ENCODE results near the gene RPS15. TPM values are rescaled to one million over a fixed set of nuclear protein-coding genes. Genes with fewer than 3 reads are reported as not detected.

RPS15 gene
- 1,387 and 1,455 TPM in 2 replicates for total RNA-seq

GRCh38 chr19:1438035-1438932 is at the start of gene RPS15:
Gene RPS15 (plus strand): TSS chr19:1438396. CDS start chr19:1438426, 30 bp downstream.
- Mint-ChIP-seq H3K36me3 (ENCODE audit: low read depth) (peaks cover 42% of the 10 kb centered on the region), H3K27ac (peak within 1 kb of the TSS; percentile 99), H3K9me3 (no peaks in the 10 kb centered on the region), H3K4me3 (peak within 1 kb of the TSS; percentile 98), H3K27me3 (ENCODE audit: insufficient read depth) (no peaks in the 10 kb centered on the region), H3K4me1 (ENCODE audit: low read depth) (no peaks in the 10 kb centered on the region)
- DNase-seq (ENCODE audit: low spot score), result peak; percentile 95
- intact Hi-C loops (cut with micrococcal nuclease), result loop anchor here (1.0 to 2.0 kb wide), 4 partner anchors 31 to 989 kb away; partner anchors contain the start of genes C19orf25, DAZAP1, NDUFS7 and TIMM13

- no peak overlapping the region for H3K4me3 Mint-ChIP-seq
- H3K27ac Mint-ChIP-seq, result no peak overlapping the region
- DNase-seq (ENCODE audit: low spot score), result no peak
- H3K4me1 Mint-ChIP-seq (ENCODE audit: low read depth), result peaks cover 8% of the 10 kb centered on the region
- intact Hi-C loops (cut with micrococcal nuclease), result no loop called here
- H3K9me3 Mint-ChIP-seq, result no peaks in the 10 kb centered on the region
- H3K27me3 Mint-ChIP-seq (ENCODE audit: insufficient read depth), result peaks cover 1% of the 10 kb centered on the region
- H3K36me3 Mint-ChIP-seq (ENCODE audit: low read depth), result peaks cover 21% of the 10 kb centered on the region
Observed at GRCh38 chr19:1388637-1389026, 49.6 kb upstream of the RPS15 start.

- no peak for DNase-seq (ENCODE audit: low spot score)
- H3K36me3 Mint-ChIP-seq (ENCODE audit: low read depth), result peaks cover 21% of the 10 kb centered on the region
- H3K9me3 Mint-ChIP-seq, result no peaks in the 10 kb centered on the region
- no peak overlapping the region for H3K27ac Mint-ChIP-seq
- H3K4me3 Mint-ChIP-seq, result no peak overlapping the region
- peaks cover 7% of the 10 kb centered on the region for H3K4me1 Mint-ChIP-seq (ENCODE audit: low read depth)
- no peaks in the 10 kb centered on the region for H3K27me3 Mint-ChIP-seq (ENCODE audit: insufficient read depth)
- intact Hi-C loops (cut with micrococcal nuclease), result no loop called here
Observed at GRCh38 chr19:1389033-1389940, 48.9 kb upstream of the RPS15 start.

GRCh38 chr19:1390890-1391423 is 47.2 kb upstream of the RPS15 start:
- H3K4me1 Mint-ChIP-seq (ENCODE audit: low read depth), result no peaks in the 10 kb centered on the region
- H3K4me3 Mint-ChIP-seq, result no peak overlapping the region
- no peak for DNase-seq (ENCODE audit: low spot score)
- H3K27me3 Mint-ChIP-seq (ENCODE audit: insufficient read depth), result no peaks in the 10 kb centered on the region
- H3K36me3 Mint-ChIP-seq (ENCODE audit: low read depth), result peaks cover 19% of the 10 kb centered on the region
- no peak overlapping the region for H3K27ac Mint-ChIP-seq
- H3K9me3 Mint-ChIP-seq, result no peaks in the 10 kb centered on the region
- intact Hi-C loops (cut with micrococcal nuclease), result no loop called here

- H3K4me1 Mint-ChIP-seq (ENCODE audit: low read depth), result no peaks in the 10 kb centered on the region
- H3K4me3 Mint-ChIP-seq, result no peak overlapping the region
- DNase-seq (ENCODE audit: low spot score), result no peak
- intact Hi-C loops (cut with micrococcal nuclease), result no loop called here
- H3K36me3 Mint-ChIP-seq (ENCODE audit: low read depth), result peaks cover 19% of the 10 kb centered on the region
- H3K27ac Mint-ChIP-seq, result no peak overlapping the region
- no peaks in the 10 kb centered on the region for H3K27me3 Mint-ChIP-seq (ENCODE audit: insufficient read depth)
- no peaks in the 10 kb centered on the region for H3K9me3 Mint-ChIP-seq
Observed at GRCh38 chr19:1392407-1392806, 45.8 kb upstream of the RPS15 start.

DNA sequence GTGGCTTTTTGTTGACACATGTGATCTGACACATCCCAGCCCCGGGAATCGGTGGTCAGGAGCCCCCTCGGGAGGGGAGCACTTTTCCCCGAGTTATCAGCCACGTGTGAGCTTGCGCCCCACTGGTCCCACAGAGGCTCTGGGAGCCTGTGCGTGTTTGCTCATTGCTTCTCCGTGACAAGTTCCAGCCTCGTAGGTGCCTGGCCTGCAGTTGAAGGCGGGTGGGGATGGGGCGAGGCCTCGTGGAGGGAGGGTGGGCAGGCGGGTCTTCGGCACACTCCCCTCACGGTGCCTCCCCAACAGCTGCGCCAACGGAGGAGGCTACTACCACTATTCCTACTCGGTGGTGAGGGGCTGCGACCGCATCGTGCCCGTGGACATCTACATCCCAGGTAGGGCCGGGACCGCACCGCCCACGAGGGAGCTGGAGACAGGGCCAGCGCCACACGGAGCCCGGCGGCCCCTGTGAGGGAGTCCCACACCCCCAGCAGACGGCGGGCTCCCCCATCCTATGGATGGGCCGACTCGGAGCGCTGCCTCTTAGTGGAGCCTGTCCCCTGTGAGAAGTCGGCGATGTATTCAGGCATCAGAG is 45.2 kb upstream of the RPS15 start:
- no peaks in the 10 kb centered on the region for H3K27me3 Mint-ChIP-seq (ENCODE audit: insufficient read depth)
- H3K4me1 Mint-ChIP-seq (ENCODE audit: low read depth), result no peaks in the 10 kb centered on the region
- H3K9me3 Mint-ChIP-seq, result no peaks in the 10 kb centered on the region
- intact Hi-C loops (cut with micrococcal nuclease), result no loop called here
- no peak overlapping the region for H3K27ac Mint-ChIP-seq
- DNase-seq (ENCODE audit: low spot score), result no peak
- H3K4me3 Mint-ChIP-seq, result no peak overlapping the region
- peaks cover 19% of the 10 kb centered on the region for H3K36me3 Mint-ChIP-seq (ENCODE audit: low read depth)

GRCh38 chr19:1393841-1394240 is 44.4 kb upstream of the RPS15 start:
- DNase-seq (ENCODE audit: low spot score), result no peak
- Mint-ChIP-seq H3K27ac (no peak overlapping the region), H3K9me3 (no peaks in the 10 kb centered on the region), H3K27me3 (ENCODE audit: insufficient read depth) (no peaks in the 10 kb centered on the region), H3K4me3 (no peak overlapping the region), H3K36me3 (ENCODE audit: low read depth) (peaks cover 16% of the 10 kb centered on the region), H3K4me1 (ENCODE audit: low read depth) (no peaks in the 10 kb centered on the region)
- intact Hi-C loops (cut with micrococcal nuclease), result no loop called here

DNA sequence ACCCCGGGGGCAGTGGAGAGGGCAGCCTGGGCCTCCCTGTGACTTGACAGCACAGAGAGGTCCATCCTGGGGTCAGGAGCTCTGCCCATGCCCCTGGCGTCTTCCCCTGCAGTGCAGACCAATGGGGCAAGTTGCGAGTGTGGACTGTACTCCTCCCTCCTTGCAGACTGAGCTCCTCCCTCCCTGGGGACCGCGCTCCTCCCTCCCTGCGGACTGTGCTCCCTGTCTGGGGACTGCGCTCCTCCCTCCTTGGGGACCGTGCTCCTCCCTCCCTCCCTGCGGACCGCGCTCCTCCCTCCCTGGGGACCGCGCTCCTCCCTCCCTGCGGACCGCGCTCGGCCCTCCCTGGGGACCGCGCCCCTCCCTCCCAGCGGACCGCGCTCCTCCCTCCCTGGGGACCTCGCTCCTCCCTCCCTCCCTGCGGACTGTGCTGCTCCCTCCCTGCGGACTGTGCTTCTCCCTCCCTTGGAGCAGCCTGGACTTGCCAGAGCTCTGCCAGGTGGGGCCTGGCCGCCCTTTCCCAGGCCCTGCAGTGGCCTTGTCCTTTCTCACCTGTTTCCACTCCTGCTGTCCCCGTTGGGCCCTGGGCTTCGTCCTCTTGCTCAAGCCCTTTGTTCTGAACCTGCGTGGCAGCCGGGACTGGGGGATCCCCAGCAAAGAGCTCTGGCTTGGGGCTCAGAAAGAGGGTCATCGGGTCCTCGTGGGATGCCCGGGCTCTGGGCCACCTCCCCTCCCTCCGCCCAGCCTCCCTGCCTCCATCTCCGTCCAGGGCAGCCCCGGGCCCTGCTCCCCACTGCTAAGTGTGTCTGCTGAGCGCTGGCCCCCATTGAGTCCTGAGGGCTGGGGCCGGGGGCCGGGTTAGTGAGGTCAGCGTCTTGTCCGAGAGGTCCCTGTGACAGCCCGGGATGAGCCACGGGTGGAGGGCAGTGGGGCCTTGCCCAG is 43.7 kb upstream of the RPS15 start:
- intact Hi-C loops (cut with micrococcal nuclease), result no loop called here
- no peaks in the 10 kb centered on the region for H3K9me3 Mint-ChIP-seq

DNA sequence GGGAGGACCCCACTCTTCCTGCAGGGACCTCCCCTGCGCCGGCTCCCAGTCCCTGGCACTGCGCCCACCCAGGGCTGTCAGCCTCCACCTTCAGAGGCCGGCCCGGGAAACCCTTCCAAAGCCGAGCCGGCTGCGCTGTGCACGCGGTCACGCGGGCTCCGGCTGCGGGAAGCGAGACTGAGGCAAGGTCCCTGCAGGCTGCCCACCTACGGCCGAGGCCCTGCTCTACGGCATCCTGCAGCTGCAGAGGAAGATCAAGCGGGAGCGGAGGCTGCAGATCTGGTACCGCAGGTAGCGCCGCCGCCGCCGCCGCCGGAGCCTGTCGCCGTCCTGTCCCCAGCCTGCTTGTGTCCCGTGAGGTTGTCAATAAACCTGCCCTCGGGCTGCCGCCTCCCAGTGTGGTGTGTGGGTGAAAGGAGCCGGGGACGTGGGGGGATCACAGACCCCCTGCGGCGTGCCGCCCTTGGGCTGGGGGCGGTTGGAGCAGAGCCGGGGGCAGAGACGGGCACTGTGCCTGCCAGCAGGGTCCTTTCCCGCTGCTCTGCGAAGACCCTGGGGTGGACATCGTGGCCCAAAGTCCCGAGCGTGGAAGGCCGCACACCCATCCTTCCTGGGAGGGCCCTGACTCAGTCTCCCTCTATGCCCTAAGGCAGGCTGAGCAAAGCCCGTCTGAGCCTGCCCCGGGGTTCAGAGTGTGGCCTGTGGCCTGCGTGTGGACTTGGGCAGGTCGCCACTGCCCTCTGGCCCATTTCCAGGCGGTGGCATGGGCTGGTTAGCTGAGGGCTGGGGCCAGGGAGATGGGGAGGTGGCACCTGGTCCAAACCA is 42.8 kb upstream of the RPS15 start:
- Mint-ChIP-seq H3K36me3 (ENCODE audit: low read depth) (peaks cover 11% of the 10 kb centered on the region), H3K27ac (no peak overlapping the region), H3K9me3 (no peaks in the 10 kb centered on the region), H3K27me3 (ENCODE audit: insufficient read depth) (no peaks in the 10 kb centered on the region), H3K4me3 (no peak overlapping the region), H3K4me1 (ENCODE audit: low read depth) (no peaks in the 10 kb centered on the region)
- DNase-seq (ENCODE audit: low spot score), result no peak
- intact Hi-C loops (cut with micrococcal nuclease), result no loop called here

More for the DNA sequence above, 43.7 kb upstream of the RPS15 start:
- H3K36me3 Mint-ChIP-seq (ENCODE audit: low read depth), result peaks cover 14% of the 10 kb centered on the region
- no peak overlapping the region for H3K27ac Mint-ChIP-seq
- no peaks in the 10 kb centered on the region for H3K27me3 Mint-ChIP-seq (ENCODE audit: insufficient read depth)
- no peaks in the 10 kb centered on the region for H3K4me1 Mint-ChIP-seq (ENCODE audit: low read depth)
- no peak for DNase-seq (ENCODE audit: low spot score)
- no peak overlapping the region for H3K4me3 Mint-ChIP-seq

GRCh38 chr19:1396019-1396767 is 42.0 kb upstream of the RPS15 start:
- peaks cover 7% of the 10 kb centered on the region for H3K36me3 Mint-ChIP-seq (ENCODE audit: low read depth)
- H3K27ac Mint-ChIP-seq, result no peak overlapping the region
- H3K9me3 Mint-ChIP-seq, result no peaks in the 10 kb centered on the region
- H3K4me3 Mint-ChIP-seq, result no peak overlapping the region
- intact Hi-C loops (cut with micrococcal nuclease), result no loop called here
- DNase-seq (ENCODE audit: low spot score), result no peak
- H3K4me1 Mint-ChIP-seq (ENCODE audit: low read depth), result no peaks in the 10 kb centered on the region
- no peaks in the 10 kb centered on the region for H3K27me3 Mint-ChIP-seq (ENCODE audit: insufficient read depth)

Measured in activated T-helper 1 cell treated with anti-CD3 and anti-CD28 coated beads, Interleukin-12 subunit alpha, Interleukin-12 subunit beta, Interleukin-2, Interleukin-4 antibody, amounts not matched to agents 30 ng/mL and 10 ng/mL and 1 ng/mL, durations not matched to agents 14 hours and 24 hours and 36 hours (primary cell).